WTC11 (cell line): ENCODE data around the gene PKHD1. TPM values are rescaled to one million over a fixed set of nuclear protein-coding genes. Genes with fewer than 3 reads are reported as not detected.

Experiments used
- ATAC-seq: fragments of 200-7000 bp; cut with Tn5 transposase; 2 replicates; pipeline ENCODE4 v1.10.0; 2021; ENCODE audit warnings: mild to moderate bottlenecking, moderate library complexity
- CTCF ChIA-PET: fragments of 300-600 bp; sonication (Branson Sonifier 250); formaldehyde crosslinking; loops from one replicate; lab custom pipeline; 2021; ENCODE audit warnings: antibody characterized with exemption; lab: Charles Lee
- POLR2A ChIA-PET: fragments of 350-600 bp; sonication (Branson Sonifier 250); formaldehyde crosslinking; loops from one replicate; lab custom pipeline; 2021; ENCODE audit warnings: antibody characterized with exemption; lab: Charles Lee
- DNase-seq: peaks from one replicate; pipeline ENCODE4 v3.0.0; 2021; ENCODE audit warnings: low spot score
- H3K27ac Mint-ChIP-seq: 2 replicates; pipeline ENCODE4 v1.8.0; 2021; ENCODE audit warnings: mixed read lengths
- H3K27me3 Mint-ChIP-seq: 2 replicates; pipeline ENCODE4 v1.8.0; 2021; ENCODE audit warnings: low read depth, mild to moderate bottlenecking, moderate library complexity, mixed read lengths
- H3K36me3 Mint-ChIP-seq: 2 replicates; pipeline ENCODE4 v1.8.0; 2021; ENCODE audit warnings: mixed read lengths
- H3K4me1 Mint-ChIP-seq: 2 replicates; pipeline ENCODE4 v1.8.0; 2022; ENCODE audit warnings: mixed read lengths
- H3K4me3 Mint-ChIP-seq: 2 replicates; pipeline ENCODE4 v1.8.0; 2021; ENCODE audit warnings: mild to moderate bottlenecking, moderate library complexity, mixed read lengths
- H3K9me3 Mint-ChIP-seq: 2 replicates; pipeline ENCODE4 v1.8.0; 2021; ENCODE audit warnings: mixed read lengths
- ATF1 ChIP-seq: sonication (generic); formaldehyde crosslinking; IDR thresholded peaks from 2 replicates; pipeline ENCODE4 v1.8.1; 2023; ENCODE audit warnings: mild to moderate bottlenecking, moderate library complexity, missing genetic modification reagents
- GABPB1 ChIP-seq: sonication (generic); formaldehyde crosslinking; IDR thresholded peaks from 2 replicates; pipeline ENCODE4 v1.8.1; 2023; ENCODE audit warnings: mild to moderate bottlenecking, missing genetic modification reagents
- HMGA2 ChIP-seq: fragments of 250-450 bp; sonication (Bioruptor Pico); IDR thresholded peaks from 2 replicates; pipeline ENCODE4 v1.4.0; 2021; ENCODE audit warnings: mild to moderate bottlenecking, moderate library complexity
- JUN ChIP-seq: sonication (generic); formaldehyde crosslinking; IDR thresholded peaks from 2 replicates; pipeline ENCODE4 v1.8.0; 2023; ENCODE audit warnings: mild to moderate bottlenecking, missing genetic modification reagents
- PREB ChIP-seq: sonication (generic); formaldehyde crosslinking; IDR thresholded peaks from 2 replicates; pipeline ENCODE4 v1.8.1; 2022; ENCODE audit warnings: mild to moderate bottlenecking, missing genetic modification reagents, moderate library complexity, borderline replicate concordance
- PRRX2 ChIP-seq: fragments of 250-450 bp; sonication (Bioruptor Pico); IDR thresholded peaks from 2 replicates; pipeline ENCODE4 v1.8.0; 2021; ENCODE audit warnings: mild to moderate bottlenecking
- SMAD3 ChIP-seq: sonication (generic); formaldehyde crosslinking; IDR thresholded peaks from 2 replicates; pipeline ENCODE4 v1.8.0; 2022; ENCODE audit warnings: missing genetic modification reagents, mild to moderate bottlenecking, borderline replicate concordance
- SMAD4 ChIP-seq: sonication (generic); formaldehyde crosslinking; IDR thresholded peaks from 2 replicates; pipeline ENCODE4 v1.8.0; 2022; ENCODE audit warnings: mild to moderate bottlenecking, missing genetic modification reagents
- TEAD4 ChIP-seq: sonication (generic); formaldehyde crosslinking; IDR thresholded peaks from 2 replicates; pipeline ENCODE4 v1.8.0; 2022; ENCODE audit warnings: mild to moderate bottlenecking, missing genetic modification reagents
- ZMAT4 ChIP-seq: fragments of 250-450 bp; sonication (Bioruptor Pico); IDR thresholded peaks from 2 replicates; pipeline ENCODE4 v1.9.0; 2021; ENCODE audit warnings: mild to moderate bottlenecking
- ZNF219 ChIP-seq: sonication (generic); formaldehyde crosslinking; IDR thresholded peaks from 2 replicates; pipeline ENCODE4 v1.8.0; 2023; ENCODE audit warnings: missing genetic modification reagents, mild to moderate bottlenecking, borderline replicate concordance
- ZNF232 ChIP-seq: sonication (generic); formaldehyde crosslinking; IDR thresholded peaks from 2 replicates; pipeline ENCODE4 v1.8.0; 2022; ENCODE audit warnings: mild to moderate bottlenecking, missing genetic modification reagents
- ZNF423 ChIP-seq: fragments of 250-450 bp; sonication (Bioruptor Pico); IDR thresholded peaks from 2 replicates; pipeline ENCODE4 v2.1.2; 2022; ENCODE audit warnings: mild to moderate bottlenecking, moderate library complexity
- ZNF425 ChIP-seq: fragments of 250-450 bp; sonication (Bioruptor Pico); conservative IDR thresholded peaks from 2 replicates; pipeline ENCODE4 v1.9.0; 2021; ENCODE audit warnings: mild to moderate bottlenecking
- ZSCAN18 ChIP-seq: fragments of 250-450 bp; sonication (Bioruptor Pico); IDR thresholded peaks from 2 replicates; pipeline ENCODE4 v2.1.2; 2022; ENCODE audit warnings: mild to moderate bottlenecking, moderate library complexity
- total RNA-seq: library from RNA; stranded (reverse); gene quantifications from 3 replicates; pipeline ENCODE4 v1.2.3, GENCODE V29; 2021
- TF ChIP-seq, protein P1 (sequence below): sonication (generic); formaldehyde crosslinking; IDR thresholded peaks from 2 replicates; pipeline ENCODE4 v1.8.1; 2022; ENCODE audit warnings: low read depth, mild to moderate bottlenecking, moderate library complexity, missing genetic modification reagents, borderline replicate concordance
- TF ChIP-seq, protein P2 (sequence below): sonication (generic); formaldehyde crosslinking; IDR thresholded peaks from 2 replicates; pipeline ENCODE4 v1.8.1; 2023; ENCODE audit warnings: mild to moderate bottlenecking, missing genetic modification reagents
- TF ChIP-seq, protein P3 (sequence below): sonication (generic); formaldehyde crosslinking; IDR thresholded peaks from 2 replicates; pipeline ENCODE4 v1.8.0; 2023; ENCODE audit warnings: missing genetic modification reagents
- TF ChIP-seq, protein P4 (sequence below): sonication (generic); formaldehyde crosslinking; IDR thresholded peaks from 2 replicates; pipeline ENCODE4 v1.8.1; 2023; ENCODE audit warnings: mild to moderate bottlenecking, missing genetic modification reagents, moderate library complexity

The PKHD1 gene
- total RNA-seq, 1 experiment from 2014 or later: 0.15 TPM

DNA sequence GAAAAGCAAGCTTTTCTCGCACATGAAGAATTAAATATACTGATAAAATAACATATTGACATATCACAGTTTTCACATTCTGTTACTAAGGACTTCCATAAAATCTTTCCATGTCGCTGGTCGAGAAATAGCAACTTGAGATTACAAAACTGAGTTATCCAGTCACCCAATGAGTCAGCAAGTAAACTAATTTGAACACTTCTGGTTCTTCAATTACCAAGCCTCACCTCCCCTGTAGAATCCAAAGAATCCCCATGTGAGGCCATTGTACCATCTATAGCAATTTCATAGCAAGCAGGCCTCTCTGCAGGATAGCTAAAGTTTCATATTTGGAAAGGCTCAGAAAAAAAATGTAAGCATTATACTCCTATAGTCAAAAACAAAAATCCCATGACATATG is 87.3 kb downstream of the PKHD1 start (continued):
- TF ChIP-seq ZNF219 (CRISPR knock-in tag) (no peak), TEAD4 (CRISPR knock-in tag) (no peak), ZNF423 (CRISPR knock-in tag) (no peak), ZNF425 (CRISPR knock-in tag) (no peak), PRRX2 (CRISPR knock-in tag) (no peak), ZNF232 (CRISPR knock-in tag) (no peak)
- TF ChIP-seq, protein P1, sequence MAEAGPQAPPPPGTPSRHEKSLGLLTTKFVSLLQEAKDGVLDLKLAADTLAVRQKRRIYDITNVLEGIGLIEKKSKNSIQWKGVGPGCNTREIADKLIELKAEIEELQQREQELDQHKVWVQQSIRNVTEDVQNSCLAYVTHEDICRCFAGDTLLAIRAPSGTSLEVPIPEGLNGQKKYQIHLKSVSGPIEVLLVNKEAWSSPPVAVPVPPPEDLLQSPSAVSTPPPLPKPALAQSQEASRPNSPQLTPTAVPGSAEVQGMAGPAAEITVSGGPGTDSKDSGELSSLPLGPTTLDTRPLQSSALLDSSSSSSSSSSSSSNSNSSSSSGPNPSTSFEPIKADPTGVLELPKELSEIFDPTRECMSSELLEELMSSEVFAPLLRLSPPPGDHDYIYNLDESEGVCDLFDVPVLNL: no peak
- TF ChIP-seq, protein P2, sequence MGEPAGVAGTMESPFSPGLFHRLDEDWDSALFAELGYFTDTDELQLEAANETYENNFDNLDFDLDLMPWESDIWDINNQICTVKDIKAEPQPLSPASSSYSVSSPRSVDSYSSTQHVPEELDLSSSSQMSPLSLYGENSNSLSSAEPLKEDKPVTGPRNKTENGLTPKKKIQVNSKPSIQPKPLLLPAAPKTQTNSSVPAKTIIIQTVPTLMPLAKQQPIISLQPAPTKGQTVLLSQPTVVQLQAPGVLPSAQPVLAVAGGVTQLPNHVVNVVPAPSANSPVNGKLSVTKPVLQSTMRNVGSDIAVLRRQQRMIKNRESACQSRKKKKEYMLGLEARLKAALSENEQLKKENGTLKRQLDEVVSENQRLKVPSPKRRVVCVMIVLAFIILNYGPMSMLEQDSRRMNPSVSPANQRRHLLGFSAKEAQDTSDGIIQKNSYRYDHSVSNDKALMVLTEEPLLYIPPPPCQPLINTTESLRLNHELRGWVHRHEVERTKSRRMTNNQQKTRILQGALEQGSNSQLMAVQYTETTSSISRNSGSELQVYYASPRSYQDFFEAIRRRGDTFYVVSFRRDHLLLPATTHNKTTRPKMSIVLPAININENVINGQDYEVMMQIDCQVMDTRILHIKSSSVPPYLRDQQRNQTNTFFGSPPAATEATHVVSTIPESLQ (CRISPR knock-in tag): no peak
- TF ChIP-seq, protein P3, sequence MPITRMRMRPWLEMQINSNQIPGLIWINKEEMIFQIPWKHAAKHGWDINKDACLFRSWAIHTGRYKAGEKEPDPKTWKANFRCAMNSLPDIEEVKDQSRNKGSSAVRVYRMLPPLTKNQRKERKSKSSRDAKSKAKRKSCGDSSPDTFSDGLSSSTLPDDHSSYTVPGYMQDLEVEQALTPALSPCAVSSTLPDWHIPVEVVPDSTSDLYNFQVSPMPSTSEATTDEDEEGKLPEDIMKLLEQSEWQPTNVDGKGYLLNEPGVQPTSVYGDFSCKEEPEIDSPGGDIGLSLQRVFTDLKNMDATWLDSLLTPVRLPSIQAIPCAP (CRISPR knock-in tag): no peak

GRCh38 chr6:51996296-51996947 is 91.0 kb downstream of the PKHD1 start:
- no peak for DNase-seq
- TF ChIP-seq ZMAT4 (no peak), SMAD4 (CRISPR knock-in tag) (no peak), HMGA2 (CRISPR knock-in tag) (no peak), JUN (no peak), ATF1 (CRISPR knock-in tag) (no peak), GABPB1 (CRISPR knock-in tag) (no peak), SMAD3 (no peak), ZSCAN18 (no peak), PREB (CRISPR knock-in tag) (no peak)
- TF ChIP-seq, protein P4, sequence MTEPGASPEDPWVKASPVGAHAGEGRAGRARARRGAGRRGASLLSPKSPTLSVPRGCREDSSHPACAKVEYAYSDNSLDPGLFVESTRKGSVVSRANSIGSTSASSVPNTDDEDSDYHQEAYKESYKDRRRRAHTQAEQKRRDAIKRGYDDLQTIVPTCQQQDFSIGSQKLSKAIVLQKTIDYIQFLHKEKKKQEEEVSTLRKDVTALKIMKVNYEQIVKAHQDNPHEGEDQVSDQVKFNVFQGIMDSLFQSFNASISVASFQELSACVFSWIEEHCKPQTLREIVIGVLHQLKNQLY (CRISPR knock-in tag): no peak
- H3K4me1 Mint-ChIP-seq: peaks cover 8% of the 10 kb centered on the region; the same call in 1 of the 2 replicates
- ChIA-PET CTCF (interaction anchor here (0.7 kb wide), 1 partner anchor 69 kb away, joined by 3 read pairs; no protein-coding TSS in a partner anchor), POLR2A (no interaction called here)
- H3K4me3 Mint-ChIP-seq: no peak overlapping the region
- H3K27me3 Mint-ChIP-seq: no peaks in the 10 kb centered on the region; the same call in 1 of the 2 replicates
- no peak for ATAC-seq
- no peaks in the 10 kb centered on the region for H3K36me3 Mint-ChIP-seq
- no peaks in the 10 kb centered on the region for H3K9me3 Mint-ChIP-seq
- H3K27ac Mint-ChIP-seq: no peak overlapping the region
